Measurements from ENCODE around the gene GFAP. TPM values are rescaled to one million over a fixed set of nuclear protein-coding genes. Genes with fewer than 3 reads are reported as not detected.

GFAP gene
- total RNA-seq, 1 donor from 2014 or later: 7.0 TPM

DNA sequence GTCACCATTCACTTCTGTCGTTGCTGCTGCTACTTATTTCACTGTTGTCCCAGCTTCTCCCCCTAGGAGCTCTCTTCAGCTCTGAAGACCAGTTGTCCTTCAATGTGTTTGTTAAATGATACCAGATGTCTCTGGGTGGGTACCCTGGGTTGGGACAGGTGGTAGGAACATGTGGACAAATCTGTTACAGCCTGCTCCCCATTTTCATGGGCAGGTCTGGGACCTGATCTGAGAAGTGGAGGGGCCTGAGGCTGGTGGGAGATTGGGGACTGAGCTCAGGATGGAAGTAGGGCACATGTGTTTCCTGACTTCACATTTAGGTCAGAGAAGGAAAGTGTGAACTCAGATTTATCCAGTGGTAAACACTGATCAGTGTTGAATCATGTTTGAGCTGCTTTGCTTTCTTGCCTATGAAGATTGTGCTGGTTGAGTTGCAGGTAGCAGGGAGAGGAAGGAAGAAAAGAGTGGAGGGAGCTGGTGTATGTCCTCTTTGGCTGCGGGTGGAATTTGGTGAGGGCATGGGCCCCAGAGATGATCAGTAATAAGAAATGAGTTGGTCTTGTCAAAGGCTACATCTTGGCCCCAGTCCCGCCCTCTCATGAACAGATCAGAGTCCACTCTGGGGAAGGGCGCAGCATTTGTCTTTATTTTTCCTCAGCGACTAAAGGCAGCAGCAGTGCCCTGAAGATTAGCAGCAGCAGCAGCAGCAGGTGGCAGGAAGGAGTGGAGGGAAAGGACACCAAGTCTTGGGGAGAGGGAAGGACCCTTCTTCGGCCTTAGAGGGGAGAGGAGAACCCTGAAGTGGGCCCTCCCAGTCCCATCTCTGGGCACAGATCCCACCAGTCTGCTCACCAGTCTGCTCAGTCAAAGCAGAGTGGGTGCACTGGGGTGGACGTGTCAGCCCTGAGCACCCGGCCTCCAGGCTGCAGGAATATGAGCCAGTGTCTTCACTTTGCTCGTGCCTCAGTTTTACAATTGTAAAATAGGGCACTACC lies 10.0 kb downstream of the GFAP start:
- intact Hi-C loops (cut with DNase I): no loop called here
- DNase-seq (ENCODE audit: low spot score): no peak

DNA sequence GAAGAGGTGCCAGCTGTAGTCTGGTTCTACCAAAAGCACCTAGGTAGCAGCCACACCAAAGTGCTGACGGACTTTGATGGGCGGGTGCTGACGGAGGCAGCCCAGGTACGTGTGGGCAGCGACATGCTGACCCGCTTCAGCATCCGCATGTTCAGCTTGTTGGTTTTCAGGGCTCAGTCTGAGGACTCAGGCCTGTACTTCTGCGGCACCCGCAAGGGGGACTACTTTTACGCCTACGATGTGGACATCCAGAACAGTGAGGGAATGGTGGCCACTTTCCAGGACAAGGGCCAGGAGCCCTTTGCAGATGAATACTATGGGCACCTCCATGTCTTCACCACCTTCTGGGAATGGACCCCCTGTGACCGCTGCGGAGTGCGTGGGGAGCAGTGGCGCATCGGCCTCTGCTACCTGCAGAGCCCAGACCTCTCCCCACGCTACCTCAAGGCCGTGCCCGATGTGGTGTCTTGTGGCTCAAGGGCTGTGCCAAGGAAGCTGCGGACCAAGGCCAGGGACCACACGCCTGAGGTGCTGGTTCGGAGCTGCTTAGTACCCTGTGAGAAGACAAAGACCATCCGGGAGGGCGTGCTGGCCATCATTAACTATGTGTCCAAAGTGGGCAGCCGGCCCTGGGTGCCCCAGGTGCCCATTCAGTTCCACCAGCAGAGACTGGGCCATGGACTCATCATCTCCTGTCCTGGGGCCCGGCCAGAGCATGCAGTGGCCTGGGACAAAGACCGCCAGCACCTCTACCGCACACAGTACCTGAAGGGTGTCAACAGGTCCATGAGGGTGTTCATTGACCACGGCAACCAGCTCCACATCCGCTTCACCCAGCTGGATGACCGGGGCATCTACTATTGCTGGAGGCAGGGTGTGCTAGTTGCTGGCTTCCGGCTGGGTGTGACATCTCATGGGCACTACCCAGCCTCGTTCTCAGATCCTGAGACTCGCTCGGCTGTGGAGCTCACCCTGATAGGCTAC lies 11.0 kb downstream of the GFAP start:
- intact Hi-C loops (cut with DNase I): no loop called here
- DNase-seq (ENCODE audit: low spot score): no peak

DNA sequence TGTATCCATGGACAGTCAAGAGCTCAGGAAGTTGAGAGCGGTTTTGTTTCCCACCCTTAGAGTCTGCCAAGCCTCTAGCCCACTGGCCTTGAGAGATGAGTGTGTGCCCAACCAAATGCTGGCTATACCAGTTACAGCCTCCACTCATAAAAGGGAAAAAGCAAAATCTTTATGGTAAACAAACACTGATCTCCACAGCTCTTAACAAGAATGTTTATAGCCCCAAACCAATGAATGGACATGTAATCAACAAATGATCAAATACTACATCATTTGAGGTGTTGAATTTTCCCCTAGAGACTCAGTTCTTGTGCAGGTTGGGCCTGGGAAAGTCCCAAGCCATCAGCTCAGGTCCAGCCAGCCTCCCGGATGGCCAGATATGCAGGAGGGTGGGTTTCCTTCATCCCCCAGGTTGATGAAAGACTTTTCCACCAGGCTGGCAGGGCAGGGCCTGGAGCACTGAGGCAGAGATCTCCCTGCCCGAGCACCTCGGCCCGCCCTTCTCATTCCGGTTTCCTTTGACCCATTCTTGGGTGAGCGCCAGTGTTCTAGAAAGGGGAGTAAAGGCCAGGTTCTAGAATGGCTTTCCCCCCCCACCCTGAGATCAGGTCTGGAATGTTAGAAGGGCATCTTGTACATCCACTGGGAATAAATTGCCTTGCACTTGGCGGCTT lies 12.2 kb downstream of the GFAP start:
- no peak for DNase-seq (ENCODE audit: low spot score)
- intact Hi-C loops (cut with DNase I): no loop called here

DNA sequence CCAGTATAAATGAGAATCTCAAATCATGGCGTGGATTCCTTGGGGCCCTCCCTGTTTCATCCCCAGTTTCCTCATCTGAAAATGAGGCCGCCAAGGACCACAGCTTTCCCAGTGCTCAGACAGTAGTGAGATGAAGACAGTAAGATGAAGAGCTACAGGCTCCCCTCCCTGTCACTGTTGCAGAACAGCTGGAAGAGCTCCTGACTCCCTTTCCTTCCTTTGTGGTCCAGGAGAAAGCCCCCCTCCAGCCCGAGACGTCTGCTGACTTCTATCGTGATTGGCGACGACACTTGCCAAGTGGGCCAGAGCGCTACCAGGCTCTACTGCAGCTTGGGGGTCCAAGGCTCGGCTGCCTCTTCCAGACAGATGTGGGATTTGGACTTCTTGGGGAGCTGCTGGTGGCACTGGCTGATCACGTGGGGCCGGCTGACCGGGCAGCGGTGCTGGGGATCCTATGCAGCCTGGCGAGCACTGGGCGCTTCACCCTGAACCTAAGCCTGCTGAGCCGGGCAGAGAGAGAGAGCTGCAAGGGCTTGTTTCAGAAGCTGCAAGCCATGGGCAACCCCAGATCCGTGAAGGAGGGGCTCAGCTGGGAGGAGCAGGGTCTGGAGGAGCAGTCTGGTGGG lies 13.1 kb downstream of the GFAP start:
- intact Hi-C loops (cut with DNase I): no loop called here
- no peak for DNase-seq (ENCODE audit: low spot score)

DNA sequence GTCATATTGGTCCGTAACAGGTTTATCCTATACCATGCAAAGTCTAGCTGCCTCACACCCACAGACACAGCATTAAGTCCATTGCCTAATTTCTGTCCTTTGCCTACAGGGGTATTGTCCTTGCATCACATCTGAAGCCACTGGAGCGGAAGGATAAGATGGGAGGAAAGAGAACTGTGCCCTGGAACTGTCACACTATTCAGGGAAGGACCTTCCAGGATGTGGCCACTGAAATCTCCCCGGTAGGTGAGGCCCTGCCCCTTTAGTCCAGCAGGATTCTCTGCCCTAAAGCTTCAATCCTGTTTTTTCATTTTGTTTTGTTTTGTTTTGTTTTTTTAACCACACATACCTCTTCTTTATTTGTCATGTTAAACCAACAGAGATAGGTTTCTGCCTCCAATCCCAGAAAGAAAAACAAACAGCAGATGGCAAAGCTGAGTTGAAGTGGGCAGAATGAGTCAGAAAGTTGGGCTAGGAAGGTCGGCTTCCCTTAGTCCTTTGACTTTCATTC lies 13.8 kb downstream of the GFAP start:
- DNase-seq (ENCODE audit: low spot score): no peak
- intact Hi-C loops (cut with DNase I): no loop called here

DNA sequence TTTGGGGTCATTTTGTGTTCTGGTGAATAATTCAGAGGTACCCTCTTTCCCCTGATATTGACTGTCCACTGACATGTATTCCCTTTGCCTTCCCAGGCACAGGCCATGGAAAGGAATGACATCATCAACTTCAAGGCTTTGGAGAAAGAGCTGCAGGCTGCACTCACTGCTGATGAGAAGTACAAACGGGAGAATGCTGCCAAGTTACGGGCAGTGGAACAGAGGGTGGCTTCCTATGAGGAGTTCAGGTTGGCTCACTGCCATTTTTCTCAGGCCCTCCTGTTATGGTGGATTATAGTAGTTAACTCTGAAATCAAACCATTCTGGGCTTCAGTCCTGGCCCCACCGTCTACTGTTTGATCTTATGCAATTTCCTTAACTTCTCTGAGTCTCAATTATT lies 14.4 kb downstream of the GFAP start:
- DNase-seq (ENCODE audit: low spot score): no peak
- intact Hi-C loops (cut with DNase I): no loop called here

DNA sequence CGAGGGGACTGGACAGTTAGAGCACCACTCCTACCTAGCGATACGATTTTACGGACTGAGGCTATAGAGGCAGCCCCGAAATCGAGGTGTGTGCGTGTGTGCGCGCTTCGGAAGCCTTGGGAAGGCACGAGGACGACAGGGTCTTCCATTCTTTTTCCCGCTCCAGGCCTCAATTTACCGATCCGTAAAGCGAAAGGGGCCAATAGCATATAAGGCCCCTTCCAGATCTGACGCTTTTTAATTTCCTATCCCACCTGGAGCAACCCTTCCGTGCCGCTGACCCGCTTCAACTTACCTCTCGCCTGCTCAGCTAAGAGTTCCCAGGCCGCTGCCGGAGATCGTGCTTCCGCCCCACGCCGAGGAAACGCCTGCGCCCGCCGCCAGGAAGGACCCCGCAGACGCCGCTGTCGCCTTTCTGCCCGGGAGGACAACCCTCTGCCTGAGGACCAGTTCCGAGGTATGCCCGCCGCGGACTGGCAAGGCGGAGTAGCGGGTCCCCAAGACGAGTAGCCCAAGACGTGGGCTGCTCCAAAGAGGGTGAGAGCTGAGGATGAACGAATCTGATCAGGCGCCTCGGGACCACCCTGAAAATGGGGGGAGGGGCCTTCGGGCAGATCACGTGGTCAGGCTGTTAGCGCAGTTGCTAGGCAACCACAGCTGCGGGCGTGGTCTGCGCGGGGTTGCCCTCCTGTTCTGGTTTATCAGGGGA lies 16.1 kb downstream of the GFAP start, which contains the start of gene EFTUD2:
Gene EFTUD2, minus strand, starts transcription at position 372 of the 709 bp plus-strand sequence. CDS start 4,924 bp downstream, outside the sequence.
- peak; percentile 97 for DNase-seq (ENCODE audit: low spot score)
- intact Hi-C loops (cut with DNase I): no loop called here

DNA sequence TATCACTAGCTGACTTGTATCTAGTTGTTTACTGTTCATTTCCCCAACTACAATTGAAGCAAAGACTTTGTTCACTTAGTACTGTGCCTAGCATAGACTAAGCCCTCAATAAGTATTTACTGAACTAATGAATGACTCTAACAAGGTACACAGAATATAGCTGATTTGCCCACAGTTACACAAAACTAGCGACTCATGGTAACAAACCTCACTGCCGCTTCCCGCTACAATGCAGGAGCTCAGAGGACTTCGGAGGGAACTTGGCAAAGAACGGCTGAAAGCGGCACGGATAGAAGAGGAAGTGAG lies 16.6 kb downstream of the GFAP start:
- DNase-seq (ENCODE audit: low spot score): no peak
- intact Hi-C loops (cut with DNase I): no loop called here

DNA sequence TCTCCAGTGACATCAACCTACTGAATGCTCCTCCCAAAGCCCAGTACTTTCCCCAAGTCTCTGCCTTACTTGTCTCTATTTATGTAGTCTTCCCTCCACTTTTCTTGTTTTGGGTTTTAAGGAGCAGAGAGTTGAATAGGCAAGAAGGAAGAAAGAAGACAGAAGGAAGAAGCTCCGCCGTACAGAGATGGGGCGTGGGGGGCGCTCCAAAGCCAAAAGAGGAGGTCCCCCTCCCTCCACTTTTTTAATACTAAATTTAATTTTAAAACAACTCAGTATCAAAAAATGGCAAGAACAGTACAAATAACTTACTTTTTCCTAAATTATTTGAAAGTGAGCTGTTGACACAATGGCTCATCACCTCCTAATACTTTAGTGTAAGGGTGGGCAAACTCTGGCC lies 20.7 kb downstream of the GFAP start:
- DNase-seq (ENCODE audit: low spot score): no peak
- intact Hi-C loops (cut with DNase I): no loop called here

DNA sequence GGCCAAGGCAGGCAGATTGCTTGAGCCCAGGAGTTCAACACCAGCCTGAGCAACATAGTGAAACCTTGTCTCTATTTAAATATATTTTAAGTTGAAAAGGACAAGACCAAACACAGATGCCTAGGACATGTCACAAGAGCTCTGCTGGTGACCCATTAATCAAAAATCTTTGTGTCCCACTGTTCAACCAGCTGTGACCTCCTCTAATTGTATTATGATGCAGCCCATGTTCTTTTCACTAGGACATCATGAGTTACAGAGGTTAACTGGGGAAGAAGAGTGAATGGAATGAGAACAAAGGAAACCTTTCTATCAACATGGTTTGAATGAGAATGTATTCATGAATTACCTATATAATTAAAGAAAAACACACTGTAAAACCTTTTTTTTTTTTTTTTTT lies 23.1 kb downstream of the GFAP start:
- DNase-seq (ENCODE audit: low spot score): no peak
- intact Hi-C loops (cut with DNase I): no loop called here

DNA sequence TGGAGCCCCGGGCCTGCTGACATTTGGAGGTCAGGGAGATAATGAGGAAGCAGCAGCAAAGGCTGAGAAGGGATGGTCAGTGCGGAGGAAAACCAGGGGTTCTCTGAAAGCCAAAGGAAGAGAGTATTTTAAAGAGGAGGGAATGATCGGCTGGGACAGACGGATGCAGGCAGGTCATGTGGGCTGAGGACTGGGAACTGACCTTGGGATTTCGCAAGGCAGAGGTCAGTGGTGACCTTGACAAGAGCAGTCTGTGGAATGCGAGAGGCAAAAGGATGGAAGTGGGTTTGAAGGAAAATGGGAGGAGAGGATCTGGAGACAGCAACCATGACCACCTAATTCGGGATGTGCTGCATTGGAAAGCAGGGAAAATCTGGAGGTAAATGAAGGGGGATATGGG lies 26.3 kb downstream of the GFAP start:
- no peak for DNase-seq (ENCODE audit: low spot score)
- intact Hi-C loops (cut with DNase I): no loop called here

DNA sequence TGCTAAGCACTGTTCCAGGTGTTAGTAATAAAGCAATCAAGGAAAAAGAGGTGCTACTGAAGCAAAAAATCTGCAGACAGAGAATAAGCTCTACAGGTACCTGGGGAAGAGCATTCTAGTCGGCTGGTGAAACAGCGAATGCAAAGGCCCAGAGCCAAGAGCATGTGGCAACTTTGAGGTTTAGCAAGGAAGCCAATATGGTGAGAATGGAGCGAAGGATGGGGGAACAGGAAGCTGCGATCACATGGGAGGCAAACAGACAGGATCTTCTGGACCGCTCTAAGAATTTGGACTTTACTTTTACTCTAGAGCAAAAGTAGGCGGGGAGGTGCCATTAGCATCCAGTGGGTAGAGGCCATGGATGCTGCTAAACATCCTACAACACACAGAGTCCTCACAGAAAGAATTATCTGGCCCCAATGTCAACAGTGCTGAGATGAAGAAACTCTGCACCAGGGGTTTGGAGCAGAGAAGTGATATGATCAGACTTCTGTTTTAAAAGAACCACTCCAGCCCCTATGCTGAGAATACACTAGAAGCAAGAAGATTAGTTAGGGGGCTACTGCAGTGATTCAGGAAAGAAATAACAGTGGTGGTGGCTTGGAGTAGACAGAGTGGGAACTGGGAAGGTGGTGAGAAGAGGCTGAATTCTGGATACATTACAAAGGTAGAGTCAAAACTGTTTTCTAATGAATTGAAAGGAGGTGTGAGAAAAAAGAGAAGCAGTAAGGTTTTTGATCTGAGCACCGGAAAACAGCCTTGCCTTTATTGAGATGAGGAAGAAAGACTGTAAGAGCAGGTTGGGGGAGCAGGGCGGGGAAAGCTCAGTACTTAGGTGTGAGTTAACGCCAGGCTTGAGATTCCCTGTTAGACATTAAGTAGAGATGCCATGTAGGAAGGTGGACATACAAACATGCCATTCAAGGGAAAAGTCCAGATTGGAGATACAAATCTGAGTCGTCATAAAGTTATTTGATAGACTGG lies 27.0 kb downstream of the GFAP start:
- no peak for DNase-seq (ENCODE audit: low spot score)
- intact Hi-C loops (cut with DNase I): no loop called here

DNA sequence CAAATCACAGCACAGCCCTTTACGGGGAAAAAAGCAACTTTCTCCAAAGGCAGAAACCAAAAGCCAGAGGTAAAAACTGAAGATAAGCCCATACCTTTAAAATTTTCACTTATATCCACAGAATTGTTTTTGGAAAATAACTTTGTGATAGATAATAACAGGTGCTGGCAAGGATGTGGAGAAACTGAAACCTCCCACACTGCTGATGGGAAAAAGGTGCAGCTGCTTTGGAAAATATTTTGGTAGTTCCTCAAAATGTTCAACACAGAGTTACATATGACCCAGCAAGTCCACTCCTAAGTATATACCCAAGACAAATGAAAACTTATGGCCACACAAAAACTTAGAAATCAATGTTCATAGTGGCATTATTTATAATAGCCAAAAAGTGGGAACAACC lies 28.3 kb downstream of the GFAP start:
- intact Hi-C loops (cut with DNase I): no loop called here
- DNase-seq (ENCODE audit: low spot score): no peak

DNA sequence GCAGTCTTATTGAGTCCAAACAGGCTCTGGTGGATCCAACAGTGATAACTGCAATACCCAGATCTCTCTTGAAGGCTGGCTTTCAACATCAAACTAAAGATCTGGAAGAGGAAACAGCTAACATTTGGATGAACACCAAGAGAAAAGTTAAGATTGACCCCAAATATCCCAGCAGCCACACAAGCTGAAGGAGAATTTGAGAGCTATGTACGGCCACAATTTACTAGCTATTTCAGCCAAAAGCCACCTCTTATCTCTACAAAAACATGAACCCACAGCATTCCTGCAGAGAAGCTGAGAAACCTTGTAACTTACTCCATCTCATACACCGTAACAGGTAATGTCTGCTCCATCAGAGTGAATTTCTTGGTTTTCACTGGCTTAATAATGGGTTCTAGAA lies 30.4 kb downstream of the GFAP start:
- DNase-seq (ENCODE audit: low spot score): no peak
- intact Hi-C loops (cut with DNase I): no loop called here

DNA sequence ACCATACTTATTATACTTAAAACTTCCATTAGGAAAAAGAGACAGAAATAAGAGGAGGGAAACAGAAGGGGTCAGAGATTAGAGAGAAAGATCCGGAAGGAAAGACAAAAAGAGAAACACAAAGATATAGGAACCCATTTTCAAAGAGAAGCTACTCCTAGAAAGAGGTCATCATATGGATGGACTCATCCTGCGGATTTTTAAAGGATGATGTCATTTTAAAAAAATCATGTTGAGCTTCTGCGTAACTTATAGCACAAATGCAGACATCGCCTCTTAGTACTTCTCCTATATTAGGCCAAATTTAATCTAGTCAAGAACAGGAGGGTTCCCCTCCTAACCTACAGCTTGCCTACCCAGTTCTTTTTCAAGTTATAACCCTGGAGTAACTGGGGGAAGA lies 34.2 kb downstream of the GFAP start:
- intact Hi-C loops (cut with DNase I): no loop called here
- no peak for DNase-seq (ENCODE audit: low spot score)

DNA sequence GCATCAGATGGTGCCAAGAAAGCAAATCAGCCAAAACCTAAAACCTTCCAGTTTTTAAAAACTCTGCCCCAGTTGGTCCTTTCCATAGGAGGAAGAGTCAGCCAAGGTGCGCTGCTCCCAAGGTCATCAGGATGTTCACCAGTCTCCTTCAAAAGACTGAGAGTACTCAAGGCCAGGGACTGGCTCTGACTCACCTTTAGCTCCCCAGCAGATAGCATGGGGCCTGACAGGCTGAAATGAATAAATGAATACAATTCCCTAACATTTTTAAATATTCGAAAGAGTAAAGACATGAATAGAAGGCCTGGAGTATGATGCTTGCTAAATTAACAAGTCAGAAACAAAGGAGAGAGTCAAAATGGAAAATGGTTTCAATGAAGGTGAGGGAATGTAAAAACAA lies 35.2 kb downstream of the GFAP start:
- no peak for DNase-seq (ENCODE audit: low spot score)
- intact Hi-C loops (cut with DNase I): no loop called here

DNA sequence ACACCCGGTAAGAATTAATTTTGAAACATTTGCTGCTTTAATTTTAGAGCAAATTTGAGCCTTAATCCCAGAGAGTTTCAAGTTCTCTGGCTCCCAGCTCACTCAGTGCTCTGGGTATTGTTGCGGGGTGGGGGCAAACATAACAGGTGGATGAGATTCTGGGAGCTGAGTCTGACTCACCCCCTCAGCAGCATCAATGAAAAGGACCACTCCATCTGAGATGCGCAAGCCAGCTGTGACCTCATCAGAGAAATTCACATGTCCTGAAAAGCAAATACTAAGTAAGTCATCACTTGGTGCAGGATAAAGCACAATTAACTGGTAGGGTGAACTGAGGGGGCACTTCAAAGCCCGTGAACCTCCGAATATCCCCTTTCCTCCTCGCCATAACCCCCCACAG lies 35.9 kb downstream of the GFAP start:
- DNase-seq (ENCODE audit: low spot score): no peak
- intact Hi-C loops (cut with DNase I): no loop called here
